C4-2B (cell line): Measurements from ENCODE around the gene PRKCD.

Experiments
- ZFX ChIP-seq: fragments of 450-650 bp; IDR thresholded peaks from 2 replicates; pipeline ENCODE4 v1.6.1; 2017
- TF ChIP-seq, protein P1 (sequence below): fragments of 450-650 bp; conservative IDR thresholded peaks from 2 replicates; pipeline ENCODE4 v1.5.1; 2017; ENCODE audit warnings: mild to moderate bottlenecking

GRCh38 chr3:53231532-53232511 lies 70.8 kb downstream of the PRKCD start:
- TF ChIP-seq, protein P1, sequence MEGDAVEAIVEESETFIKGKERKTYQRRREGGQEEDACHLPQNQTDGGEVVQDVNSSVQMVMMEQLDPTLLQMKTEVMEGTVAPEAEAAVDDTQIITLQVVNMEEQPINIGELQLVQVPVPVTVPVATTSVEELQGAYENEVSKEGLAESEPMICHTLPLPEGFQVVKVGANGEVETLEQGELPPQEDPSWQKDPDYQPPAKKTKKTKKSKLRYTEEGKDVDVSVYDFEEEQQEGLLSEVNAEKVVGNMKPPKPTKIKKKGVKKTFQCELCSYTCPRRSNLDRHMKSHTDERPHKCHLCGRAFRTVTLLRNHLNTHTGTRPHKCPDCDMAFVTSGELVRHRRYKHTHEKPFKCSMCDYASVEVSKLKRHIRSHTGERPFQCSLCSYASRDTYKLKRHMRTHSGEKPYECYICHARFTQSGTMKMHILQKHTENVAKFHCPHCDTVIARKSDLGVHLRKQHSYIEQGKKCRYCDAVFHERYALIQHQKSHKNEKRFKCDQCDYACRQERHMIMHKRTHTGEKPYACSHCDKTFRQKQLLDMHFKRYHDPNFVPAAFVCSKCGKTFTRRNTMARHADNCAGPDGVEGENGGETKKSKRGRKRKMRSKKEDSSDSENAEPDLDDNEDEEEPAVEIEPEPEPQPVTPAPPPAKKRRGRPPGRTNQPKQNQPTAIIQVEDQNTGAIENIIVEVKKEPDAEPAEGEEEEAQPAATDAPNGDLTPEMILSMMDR: no peak
- TF ChIP-seq ZFX: no peak
